ENCODE measurements around the gene EYA2. TPM values are rescaled to one million over a fixed set of nuclear protein-coding genes. Genes with fewer than 3 reads are reported as not detected.

The EYA2 gene
- total RNA-seq, 3 donors from 2014 or later, result 5.4 to 19.2 (median 12.5) TPM

DNA sequence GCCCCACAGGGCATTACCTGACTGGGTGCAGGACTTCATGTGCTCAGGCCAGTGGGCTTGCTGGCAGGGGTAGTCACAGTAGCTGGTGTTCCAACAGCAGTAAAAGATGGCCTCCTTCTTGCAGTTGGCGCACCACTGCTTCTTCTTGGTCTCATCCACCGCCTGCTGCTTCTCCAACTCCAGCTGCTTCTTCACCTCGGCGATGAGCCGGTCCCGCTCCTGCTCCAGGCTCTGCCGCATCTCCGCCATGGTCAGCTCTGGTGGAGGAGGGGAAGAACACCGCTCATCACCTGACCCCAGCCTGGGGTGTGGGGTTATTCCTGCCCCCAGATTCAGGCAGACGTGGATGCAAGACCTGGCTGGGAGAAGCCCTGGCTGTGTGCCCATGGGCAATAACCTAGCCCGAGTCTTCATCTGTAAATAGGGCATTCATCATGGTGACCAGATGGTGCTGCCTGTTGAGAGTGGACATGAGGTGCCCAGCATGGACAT is 329.7 kb downstream of the EYA2 start:
- TF ChIP-seq, protein P1, sequence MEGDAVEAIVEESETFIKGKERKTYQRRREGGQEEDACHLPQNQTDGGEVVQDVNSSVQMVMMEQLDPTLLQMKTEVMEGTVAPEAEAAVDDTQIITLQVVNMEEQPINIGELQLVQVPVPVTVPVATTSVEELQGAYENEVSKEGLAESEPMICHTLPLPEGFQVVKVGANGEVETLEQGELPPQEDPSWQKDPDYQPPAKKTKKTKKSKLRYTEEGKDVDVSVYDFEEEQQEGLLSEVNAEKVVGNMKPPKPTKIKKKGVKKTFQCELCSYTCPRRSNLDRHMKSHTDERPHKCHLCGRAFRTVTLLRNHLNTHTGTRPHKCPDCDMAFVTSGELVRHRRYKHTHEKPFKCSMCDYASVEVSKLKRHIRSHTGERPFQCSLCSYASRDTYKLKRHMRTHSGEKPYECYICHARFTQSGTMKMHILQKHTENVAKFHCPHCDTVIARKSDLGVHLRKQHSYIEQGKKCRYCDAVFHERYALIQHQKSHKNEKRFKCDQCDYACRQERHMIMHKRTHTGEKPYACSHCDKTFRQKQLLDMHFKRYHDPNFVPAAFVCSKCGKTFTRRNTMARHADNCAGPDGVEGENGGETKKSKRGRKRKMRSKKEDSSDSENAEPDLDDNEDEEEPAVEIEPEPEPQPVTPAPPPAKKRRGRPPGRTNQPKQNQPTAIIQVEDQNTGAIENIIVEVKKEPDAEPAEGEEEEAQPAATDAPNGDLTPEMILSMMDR (IDR thresholded peaks at IDR 0.05), result no peak
- TF ChIP-seq POLR2AphosphoS5 (IDR thresholded peaks at IDR 0.05) (no peak), POLR2A (IDR thresholded peaks at IDR 0.05) (no peak)
- Histone ChIP-seq H3K9me3 (no peaks in the 10 kb centered on the region), H3K27me3 (no peaks in the 10 kb centered on the region), H3K4me1 (no peaks in the 10 kb centered on the region), H3K4me3 (no peak overlapping the region), H3K27ac (no peak overlapping the region), H3K36me3 (peaks cover under 1% of the 10 kb centered on the region)
- DNase-seq (ENCODE audit: low spot score in 2 of 2), result no peak
- intact Hi-C loops (cut with DNase I; ENCODE audit: low total_unique reads), result no loop called here

DNA sequence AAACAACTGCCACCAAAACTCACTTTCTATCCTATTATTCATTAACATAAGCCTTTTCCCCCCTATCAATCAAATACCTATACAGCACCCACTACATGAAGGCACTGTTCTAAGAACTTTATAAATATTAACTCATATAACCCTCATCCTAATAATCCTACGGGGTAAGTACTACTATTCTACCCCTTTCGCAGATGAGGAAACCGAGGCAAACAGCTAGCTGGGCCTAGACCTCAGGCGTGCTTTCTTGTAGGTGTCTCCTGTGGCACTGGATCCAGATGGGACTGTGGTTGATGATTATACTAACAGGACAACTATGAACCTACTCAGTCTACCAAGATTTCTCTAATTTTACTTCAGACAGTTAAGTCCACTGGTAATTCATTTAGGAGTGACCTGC is 330.2 kb downstream of the EYA2 start:
- H3K4me1 ChIP-seq, result no peaks in the 10 kb centered on the region
- H3K27ac ChIP-seq, result no peak overlapping the region
- no peak for DNase-seq (ENCODE audit: low spot score in 2 of 2)
- intact Hi-C loops (cut with DNase I; ENCODE audit: low total_unique reads), result no loop called here
- H3K27me3 ChIP-seq, result no peaks in the 10 kb centered on the region
- TF ChIP-seq POLR2A (IDR thresholded peaks at IDR 0.05), result no peak
- no peak for TF ChIP-seq POLR2AphosphoS5 (IDR thresholded peaks at IDR 0.05)
- TF ChIP-seq, protein P1 (IDR thresholded peaks at IDR 0.05), result no peak
- no peaks in the 10 kb centered on the region for H3K9me3 ChIP-seq
- no peak overlapping the region for H3K4me3 ChIP-seq
- peaks cover 5% of the 10 kb centered on the region for H3K36me3 ChIP-seq

DNA sequence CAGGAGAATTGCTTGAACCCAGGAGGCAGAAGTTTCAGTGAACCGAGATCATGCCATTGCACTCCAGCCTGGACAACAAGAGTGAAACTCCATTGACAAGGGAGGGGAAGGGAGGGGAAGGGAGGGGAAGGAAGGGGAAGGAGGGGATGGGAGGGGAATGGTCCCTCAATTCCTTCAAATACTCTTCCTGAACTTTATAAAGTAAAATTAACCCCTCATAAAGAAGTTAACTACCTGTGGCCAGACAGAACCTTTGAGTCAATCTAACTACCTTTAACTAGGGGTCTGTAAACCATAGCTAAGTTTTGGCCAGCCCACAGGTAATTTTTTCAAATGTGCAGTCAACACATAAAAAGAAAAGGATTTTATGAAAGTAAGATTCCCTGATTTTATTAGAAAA is 330.8 kb downstream of the EYA2 start:
- Histone ChIP-seq H3K9me3 (no peaks in the 10 kb centered on the region), H3K36me3 (peaks cover 5% of the 10 kb centered on the region), H3K4me1 (no peaks in the 10 kb centered on the region), H3K4me3 (no peak overlapping the region), H3K27me3 (no peaks in the 10 kb centered on the region), H3K27ac (no peak overlapping the region)
- intact Hi-C loops (cut with DNase I; ENCODE audit: low total_unique reads), result no loop called here
- TF ChIP-seq POLR2AphosphoS5 (IDR thresholded peaks at IDR 0.05), result no peak
- TF ChIP-seq POLR2A (IDR thresholded peaks at IDR 0.05), result no peak
- TF ChIP-seq, protein P1 (IDR thresholded peaks at IDR 0.05), result no peak
- DNase-seq (ENCODE audit: low spot score in 2 of 2), result no peak

DNA sequence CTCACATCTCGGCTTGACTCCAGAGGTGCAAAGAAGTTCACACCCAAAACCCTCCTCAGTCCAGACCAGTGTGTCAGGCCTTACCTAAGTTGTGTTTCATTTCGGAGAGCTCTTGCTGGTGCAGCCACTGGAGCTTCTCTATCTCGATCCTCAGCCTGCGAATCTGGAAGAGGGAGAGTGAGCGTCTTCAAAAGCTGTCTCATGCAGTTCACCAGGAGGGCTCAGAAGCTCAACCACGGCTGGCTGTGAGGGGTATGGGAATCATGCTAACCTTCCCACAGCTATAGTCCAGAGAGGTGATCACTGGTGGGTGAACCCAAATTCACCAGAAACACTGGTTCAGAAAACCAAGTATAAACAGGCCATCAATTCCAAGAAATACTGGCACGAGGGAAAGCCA is 332.5 kb downstream of the EYA2 start:
- DNase-seq (ENCODE audit: low spot score in 2 of 2), result no peak
- Histone ChIP-seq H3K4me1 (no peaks in the 10 kb centered on the region), H3K9me3 (no peaks in the 10 kb centered on the region), H3K27ac (no peak overlapping the region), H3K36me3 (peaks cover 5% of the 10 kb centered on the region), H3K4me3 (no peak overlapping the region), H3K27me3 (no peaks in the 10 kb centered on the region)
- TF ChIP-seq, protein P1 (IDR thresholded peaks at IDR 0.05), result no peak
- TF ChIP-seq POLR2A (IDR thresholded peaks at IDR 0.05), result no peak
- no peak for TF ChIP-seq POLR2AphosphoS5 (IDR thresholded peaks at IDR 0.05)
- intact Hi-C loops (cut with DNase I; ENCODE audit: low total_unique reads), result no loop called here

DNA sequence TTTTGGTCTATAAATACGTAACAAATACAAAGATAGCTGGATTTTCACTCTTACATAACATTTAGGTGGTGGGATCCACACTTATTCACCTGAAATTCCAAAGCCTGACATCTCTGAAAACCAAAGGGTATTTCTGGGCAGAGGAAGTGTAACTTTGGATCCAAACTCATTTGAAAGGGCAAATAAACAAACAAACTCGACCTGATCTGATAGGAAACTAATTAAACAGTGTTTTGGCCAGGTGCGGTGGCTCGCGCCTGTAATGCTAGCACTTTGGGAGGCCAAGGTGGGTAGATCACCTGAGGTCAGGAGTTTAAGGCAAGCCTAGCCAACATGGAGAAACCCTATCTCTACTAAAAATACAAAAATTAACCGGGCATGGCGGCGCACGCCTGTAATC is 332.9 kb downstream of the EYA2 start:
- Histone ChIP-seq H3K4me1 (no peaks in the 10 kb centered on the region), H3K27ac (no peak overlapping the region), H3K27me3 (no peaks in the 10 kb centered on the region), H3K9me3 (no peaks in the 10 kb centered on the region), H3K4me3 (no peak overlapping the region), H3K36me3 (peaks cover 5% of the 10 kb centered on the region)
- no peak for TF ChIP-seq POLR2AphosphoS5 (IDR thresholded peaks at IDR 0.05)
- TF ChIP-seq, protein P1 (IDR thresholded peaks at IDR 0.05), result no peak
- no peak for TF ChIP-seq POLR2A (IDR thresholded peaks at IDR 0.05)
- intact Hi-C loops (cut with DNase I; ENCODE audit: low total_unique reads), result no loop called here
- DNase-seq (ENCODE audit: low spot score in 2 of 2), result no peak

Measured in breast epithelium (tissue), 4 donors.